Spleen (tissue), 7 donors: ENCODE results near the gene PDIA2.

ENCODE experiments used
- CTCF ChIP-seq, 11 experiments: fragments of 200-600 bp in 7 of 11; fragments of 450-650 bp in 4 of 11; sonication (generic) in 4 of 11; IDR thresholded peaks in 8 of 11; conservative IDR thresholded peaks in 3 of 11; 1 replicate in 7 of 11; 2 replicates in 4 of 11; pipeline versions ENCODE4 v1.4.0 to v1.8.0; 2016 to 2021; ENCODE audit warnings: antibody characterized with exemption in 11 of 11, inconsistent platforms in 4 of 11, mild to moderate bottlenecking in 1 of 11
- POLR2A ChIP-seq, 3 donors: fragments of 450-650 bp; IDR thresholded peaks; one replicate each; pipeline ENCODE4 v1.5.1; 2017; ENCODE audit warnings: antibody characterized with exemption in 3 of 3, mild to moderate bottlenecking in 1 of 3
- POLR2AphosphoS5 ChIP-seq, 3 donors: sonication (generic); formaldehyde crosslinking; IDR thresholded peaks; one replicate each; pipeline ENCODE4 v1.5.1; 2017; ENCODE audit warnings: antibody characterized with exemption in 3 of 3
- donor health status: DM: no; HTN: no; CAD: no; lungs with moderate emphysema.
- donor health status: DM: no; HTN: no; CAD: no.
- donor health status: DM: no; HTN: no; CAD: no.

- TF ChIP-seq CTCF (IDR thresholded peaks at IDR 0.05 in 8 of 11, conservative IDR thresholded peaks at IDR 0.05 in 3 of 11), result no peak
- no peak for TF ChIP-seq POLR2A (IDR thresholded peaks at IDR 0.05)
- no peak for TF ChIP-seq POLR2AphosphoS5 (IDR thresholded peaks at IDR 0.05)
These were observed 42.4 kb upstream of the PDIA2 start for GRCh38 chr16:240559-240958.
